CD4-positive, alpha-beta memory T cell (primary cell): ENCODE results near the gene CRELD2. TPM values are rescaled to one million over a fixed set of nuclear protein-coding genes. Genes with fewer than 3 reads are reported as not detected.

Source experiments
- CTCF ChIA-PET: fragments of 350-600 bp; sonication (Branson Sonifier 250); formaldehyde crosslinking; loops from one replicate; lab custom pipeline; 2021; ENCODE audit warnings: inconsistent platforms; ENCODE audit not compliant: partially characterized antibody; lab: Charles Lee
- POLR2A ChIA-PET: fragments of 350-600 bp; sonication (Branson Sonifier 250); formaldehyde crosslinking; loops from one replicate; lab custom pipeline; 2021; ENCODE audit not compliant: partially characterized antibody; lab: Charles Lee
- DNase-seq, 5 donors: peaks; one replicate each; pipeline versions ENCODE4 v3.0.0 to v3.0.0-alpha.2; 2020 to 2022; ENCODE audit warnings: mixed read lengths in 1 of 5
- H3K27ac ChIP-seq: one replicate; pipeline ENCODE4 v1.7.0; 2013; ENCODE audit warnings: low read depth, low read length
- H3K27me3 ChIP-seq: 2 replicates; pipeline ENCODE4 v1.7.0; 2013; ENCODE audit warnings: mild to moderate bottlenecking, low read length, moderate library complexity; ENCODE audit not compliant: insufficient read depth
- H3K36me3 ChIP-seq: 2 replicates; pipeline ENCODE4 v1.7.0; 2013; ENCODE audit warnings: mild to moderate bottlenecking, low read length, moderate library complexity; ENCODE audit not compliant: insufficient read depth
- H3K4me1 ChIP-seq: 2 replicates; pipeline ENCODE4 v1.7.0; 2013; ENCODE audit warnings: mild to moderate bottlenecking, low read length, moderate library complexity; ENCODE audit not compliant: insufficient read depth
- H3K4me3 ChIP-seq, 2 donors: one replicate each; pipeline ENCODE4 v1.7.0; 2013; ENCODE audit warnings: low read length in 2 of 2, mild to moderate bottlenecking in 1 of 2
- H3K9me3 ChIP-seq, 2 donors: one replicate each; pipeline ENCODE4 v1.7.0; 2013; ENCODE audit warnings: low read length in 2 of 2, control low read depth in 1 of 2; ENCODE audit not compliant: control insufficient read depth in 1 of 2
- H3K27ac Mint-ChIP-seq, 7 donors: one replicate each; pipeline ENCODE4 v1.8.0; 2020 to 2021; ENCODE audit warnings: mixed read lengths in 7 of 7, mild to moderate bottlenecking in 6 of 7, inconsistent platforms in 3 of 7, moderate library complexity in 3 of 7
- H3K27me3 Mint-ChIP-seq, 2 donors: one replicate each; pipeline ENCODE4 v1.8.0; 2020 to 2021; ENCODE audit warnings: mixed read lengths in 2 of 2
- H3K36me3 Mint-ChIP-seq, 2 donors: one replicate each; pipeline ENCODE4 v1.8.0; 2020 to 2021; ENCODE audit warnings: mixed read lengths in 2 of 2, inconsistent platforms in 1 of 2, mild to moderate bottlenecking in 1 of 2
- H3K4me1 Mint-ChIP-seq, 4 donors: one replicate each; pipeline ENCODE4 v1.8.0; 2020 to 2021; ENCODE audit warnings: mixed read lengths in 4 of 4, mild to moderate bottlenecking in 1 of 4
- H3K4me3 Mint-ChIP-seq, 8 donors: one replicate each; pipeline ENCODE4 v1.8.0; 2020 to 2021; ENCODE audit warnings: mixed read lengths in 8 of 8, mild to moderate bottlenecking in 7 of 8, moderate library complexity in 6 of 8, inconsistent platforms in 3 of 8
- H3K9me3 Mint-ChIP-seq, 8 donors: one replicate each; pipeline ENCODE4 v1.8.0; 2020 to 2021; ENCODE audit warnings: mixed read lengths in 8 of 8, mild to moderate bottlenecking in 5 of 8, inconsistent platforms in 3 of 8, moderate library complexity in 1 of 8
- intact Hi-C: fragments of 100-400 bp; cut with micrococcal nuclease; formaldehyde crosslinking; loops from one replicate; pipeline ENCODE4 v1.15.1; 2023
- polyA plus RNA-seq, 2 donors: library from polyadenylated mRNA; unstranded; fragments of 300-500 nt; fragmentation: Illumina TruSeq; gene quantifications; one replicate each; pipeline ENCODE4 v1.2.3, GENCODE V29; 2021
- total RNA-seq, 2 experiments: library from RNA; stranded (reverse); gene quantifications; one replicate each; pipeline ENCODE4 v1.2.3, GENCODE V29; 2021

Gene CRELD2
- total and polyA plus RNA-seq, 4 experiments from 2014 or later: 36.0 to 46.1 (median 38.2) TPM

DNA sequence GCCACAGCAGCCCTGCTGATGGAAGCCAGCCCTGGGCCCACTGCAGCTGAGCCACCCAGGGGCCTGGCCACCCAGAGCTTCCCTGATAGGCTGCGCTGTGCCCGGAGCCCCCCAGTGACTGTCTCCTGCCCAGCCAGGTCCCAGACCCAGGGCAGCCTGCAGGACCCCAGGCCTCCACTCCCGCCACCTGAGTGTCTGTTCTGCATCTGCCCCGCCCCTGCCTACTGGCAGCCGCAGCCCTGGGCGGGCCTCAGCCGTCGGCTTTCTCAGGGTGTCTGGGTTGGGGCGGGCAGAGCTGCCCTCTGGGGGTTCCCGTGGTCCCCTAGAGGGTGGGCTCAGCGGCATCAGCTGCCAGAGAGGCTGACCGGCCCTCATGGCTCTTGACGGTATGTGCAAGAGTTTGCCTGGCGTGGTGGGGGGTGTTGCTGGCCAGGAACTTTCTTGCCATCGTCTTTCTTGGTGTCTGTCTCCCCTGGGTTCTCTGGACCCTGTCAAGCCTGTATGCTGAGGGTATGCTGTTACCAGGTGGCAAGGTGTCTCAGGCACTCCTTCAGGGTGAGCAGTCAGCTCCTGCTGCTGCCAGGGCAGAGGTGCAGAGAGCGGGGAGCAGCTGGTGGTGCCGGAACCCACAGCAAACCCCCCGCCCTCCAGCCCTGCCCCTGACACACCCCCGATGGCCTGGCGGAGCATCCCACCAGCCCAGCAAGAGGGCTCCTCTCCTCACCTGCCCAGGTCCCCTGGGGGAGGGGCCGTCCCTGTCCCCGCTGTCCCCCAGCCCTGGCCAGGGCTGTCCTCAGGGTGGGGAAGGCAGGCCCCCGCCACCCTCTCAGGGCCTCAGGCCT lies 29.9 kb downstream of the CRELD2 start:
- H3K36me3 Mint-ChIP-seq: no peaks in the 10 kb centered on the region
- Histone ChIP-seq H3K27ac (no peak overlapping the region), H3K9me3 (no peaks in the 10 kb centered on the region), H3K36me3 (no peaks in the 10 kb centered on the region), H3K4me1 (peaks cover 13% of the 10 kb centered on the region), H3K4me3 (no peak overlapping the region), H3K27me3 (no peaks in the 10 kb centered on the region)
- peaks cover 0 to 4% (median 0%) of the 10 kb centered on the region in 8 donors for H3K9me3 Mint-ChIP-seq
- no peak overlapping the region for H3K4me3 Mint-ChIP-seq
- CTCF ChIA-PET: no interaction called here
- H3K27me3 Mint-ChIP-seq: no peaks in the 10 kb centered on the region
- POLR2A ChIA-PET: interaction anchor here (0.5 to 3.2 kb wide), 2 partner anchors 10 to 295 kb away, joined by 3 to 23 read pairs; partner anchors contain the start of gene PIM3
- DNase-seq: no peak
- intact Hi-C loops: no loop called here
- H3K4me1 Mint-ChIP-seq: peaks cover 7 to 19% (median 11%) of the 10 kb centered on the region in 4 donors
- H3K27ac Mint-ChIP-seq: no peak overlapping the region

- Mint-ChIP-seq H3K4me3 (no peak overlapping the region), H3K36me3 (no peaks in the 10 kb centered on the region), H3K4me1 (peaks cover 7 to 19% (median 11%) of the 10 kb centered on the region in 4 donors), H3K27me3 (no peaks in the 10 kb centered on the region), H3K27ac (peak overlapping the region in 1 of 7 donors; percentile 59), H3K9me3 (peaks cover 0 to 4% (median 0%) of the 10 kb centered on the region in 8 donors)
- Histone ChIP-seq H3K9me3 (no peaks in the 10 kb centered on the region), H3K4me1 (peaks cover 13% of the 10 kb centered on the region), H3K36me3 (no peaks in the 10 kb centered on the region), H3K4me3 (no peak overlapping the region), H3K27me3 (no peaks in the 10 kb centered on the region), H3K27ac (no peak overlapping the region)
- intact Hi-C loops: no loop called here
- DNase-seq: no peak
- ChIA-PET POLR2A (interaction anchor here (0.5 to 1.2 kb wide), 2 partner anchors 14 to 294 kb away, joined by 3 read pairs; no protein-coding TSS in a partner anchor), CTCF (no interaction called here)
Observed at GRCh38 chr22:49948958-49949913, 30.8 kb downstream of the CRELD2 start.

- no peak for DNase-seq
- Mint-ChIP-seq H3K9me3 (peaks cover 0 to 4% (median 0%) of the 10 kb centered on the region in 8 donors), H3K4me1 (peaks cover 7 to 19% (median 10%) of the 10 kb centered on the region in 4 donors), H3K27ac (no peak overlapping the region), H3K4me3 (no peak overlapping the region), H3K36me3 (no peaks in the 10 kb centered on the region), H3K27me3 (no peaks in the 10 kb centered on the region)
- Histone ChIP-seq H3K4me1 (peaks cover 13% of the 10 kb centered on the region), H3K27ac (no peak overlapping the region), H3K4me3 (no peak overlapping the region), H3K9me3 (no peaks in the 10 kb centered on the region), H3K36me3 (no peaks in the 10 kb centered on the region), H3K27me3 (no peaks in the 10 kb centered on the region)
- ChIA-PET CTCF (no interaction called here), POLR2A (interaction anchor here (1.2 kb wide), 1 partner anchor 14 kb away, joined by 3 read pairs; no protein-coding TSS in a partner anchor)
- intact Hi-C loops: no loop called here
Observed at GRCh38 chr22:49949914-49950292, 31.5 kb downstream of the CRELD2 start.

DNA sequence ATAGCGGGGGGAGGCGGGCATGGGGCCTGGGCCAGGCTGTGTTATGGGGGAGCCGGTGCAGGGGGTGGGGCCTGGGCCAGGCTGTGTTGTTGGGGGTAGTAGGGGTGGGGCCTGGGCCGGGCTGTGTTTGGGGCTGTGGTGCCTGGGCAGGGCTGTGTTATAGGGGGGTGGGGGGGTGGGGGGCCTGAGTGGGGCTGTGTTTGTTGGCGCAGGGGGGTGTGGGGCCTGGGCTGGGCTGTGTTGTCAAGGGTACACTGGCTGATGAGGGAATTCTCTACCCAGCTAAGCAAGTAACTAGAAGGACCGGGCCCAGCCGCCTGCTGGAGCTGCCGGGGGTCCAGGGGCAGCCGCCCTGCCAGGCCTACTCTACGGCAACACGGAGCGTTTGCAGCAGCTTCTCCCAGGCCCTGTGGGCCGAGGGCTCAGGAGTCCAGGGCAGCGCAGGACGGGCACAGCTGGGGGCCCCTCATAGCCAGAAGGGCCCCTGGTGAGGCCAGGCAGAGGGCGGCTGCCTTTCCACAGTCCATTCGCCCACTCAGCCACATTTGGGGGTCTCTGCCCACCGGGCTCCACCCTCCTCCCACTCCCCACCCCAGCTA lies 32.1 kb downstream of the CRELD2 start:
- Histone ChIP-seq H3K4me1 (peaks cover 12% of the 10 kb centered on the region), H3K9me3 (no peaks in the 10 kb centered on the region), H3K4me3 (no peak overlapping the region), H3K27me3 (no peaks in the 10 kb centered on the region), H3K36me3 (no peaks in the 10 kb centered on the region), H3K27ac (no peak overlapping the region)
- Mint-ChIP-seq H3K4me1 (peaks cover 4 to 15% (median 6%) of the 10 kb centered on the region in 4 donors), H3K36me3 (no peaks in the 10 kb centered on the region), H3K27me3 (no peaks in the 10 kb centered on the region), H3K27ac (no peak overlapping the region), H3K9me3 (peaks cover 0 to 4% (median 0%) of the 10 kb centered on the region in 8 donors), H3K4me3 (no peak overlapping the region)
- intact Hi-C loops: no loop called here
- POLR2A ChIA-PET: interaction anchor here (1.6 kb wide), 2 partner anchors 14 to 21 kb away, joined by 3 to 5 read pairs; no protein-coding TSS in a partner anchor
- CTCF ChIA-PET: no interaction called here
- no peak for DNase-seq

DNA sequence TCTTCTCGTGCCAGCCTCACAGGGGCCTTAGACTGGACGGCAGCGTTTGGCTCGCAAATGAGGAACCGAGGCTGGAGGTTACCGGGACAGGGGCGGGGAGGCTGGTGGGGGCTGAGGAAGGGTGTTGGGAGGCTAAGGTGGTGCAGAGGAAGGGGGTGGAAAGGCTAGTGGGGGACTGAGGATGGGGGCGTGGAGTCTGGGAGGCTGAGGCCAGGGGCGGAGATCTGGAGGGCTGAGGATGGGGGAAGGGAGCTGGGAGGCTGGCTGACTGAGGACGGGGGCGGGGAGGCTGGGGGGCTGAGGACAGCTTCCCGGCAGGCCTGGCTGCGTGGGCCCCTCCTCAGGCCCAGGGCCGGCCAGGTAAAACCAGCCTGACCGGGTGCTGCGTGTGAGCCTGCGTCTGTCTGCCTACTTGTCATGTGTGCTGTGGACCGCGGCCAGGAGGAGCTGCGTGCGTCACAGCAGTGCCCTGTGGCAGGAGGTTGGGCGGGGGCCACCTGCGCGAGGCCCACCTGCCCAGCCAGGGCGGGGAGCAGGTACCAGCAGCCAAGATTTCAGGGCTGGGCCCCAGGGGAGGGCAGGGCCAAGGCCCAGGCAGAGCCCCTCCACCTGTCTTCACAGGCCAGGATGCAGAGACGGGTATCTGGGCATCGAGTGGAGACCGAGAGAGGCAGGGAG lies 32.7 kb downstream of the CRELD2 start:
- Histone ChIP-seq H3K4me3 (no peak overlapping the region), H3K27ac (no peak overlapping the region), H3K9me3 (no peaks in the 10 kb centered on the region), H3K36me3 (no peaks in the 10 kb centered on the region), H3K4me1 (peaks cover 6% of the 10 kb centered on the region), H3K27me3 (no peaks in the 10 kb centered on the region)
- H3K27ac Mint-ChIP-seq: no peak overlapping the region
- H3K36me3 Mint-ChIP-seq: no peaks in the 10 kb centered on the region
- H3K4me3 Mint-ChIP-seq: no peak overlapping the region
- H3K27me3 Mint-ChIP-seq: no peaks in the 10 kb centered on the region
- H3K4me1 Mint-ChIP-seq: peaks cover 0 to 9% (median 1%) of the 10 kb centered on the region in 4 donors
- H3K9me3 Mint-ChIP-seq: no peaks in the 10 kb centered on the region
- no peak for DNase-seq
- CTCF ChIA-PET: no interaction called here
- intact Hi-C loops: no loop called here
- POLR2A ChIA-PET: interaction anchor here (1.6 to 2.7 kb wide), 4 partner anchors 10 to 20 kb away, joined by 3 to 17 read pairs (median 7); partner anchors contain the start of gene PIM3

- H3K27ac ChIP-seq: no peak overlapping the region
- Mint-ChIP-seq H3K4me3 (no peak overlapping the region), H3K36me3 (no peaks in the 10 kb centered on the region), H3K27me3 (no peaks in the 10 kb centered on the region), H3K4me1 (peaks cover 0 to 4% (median 0%) of the 10 kb centered on the region in 4 donors), H3K9me3 (no peaks in the 10 kb centered on the region), H3K27ac (no peak overlapping the region)
- ChIA-PET POLR2A (interaction anchor here (1.6 to 2.7 kb wide), 4 partner anchors 9 to 19 kb away, joined by 3 to 17 read pairs (median 7); partner anchors contain the start of gene PIM3), CTCF (no interaction called here)
- H3K9me3 ChIP-seq: no peaks in the 10 kb centered on the region
- intact Hi-C loops: no loop called here
- no peaks in the 10 kb centered on the region for H3K36me3 ChIP-seq
- peaks cover under 1% of the 10 kb centered on the region for H3K4me1 ChIP-seq
- H3K27me3 ChIP-seq: no peaks in the 10 kb centered on the region
- H3K4me3 ChIP-seq: no peak overlapping the region
- DNase-seq: no peak
Observed at GRCh38 chr22:49951678-49951985, 33.2 kb downstream of the CRELD2 start.
